ENCODE measurements around the gene CLDN19.
"Not testable (repeated sequence)": the region's sequence is repeated elsewhere in the genome, so short reads cannot be mapped to it uniquely, and the experiment has no call there.

The CLDN19 gene

DNA sequence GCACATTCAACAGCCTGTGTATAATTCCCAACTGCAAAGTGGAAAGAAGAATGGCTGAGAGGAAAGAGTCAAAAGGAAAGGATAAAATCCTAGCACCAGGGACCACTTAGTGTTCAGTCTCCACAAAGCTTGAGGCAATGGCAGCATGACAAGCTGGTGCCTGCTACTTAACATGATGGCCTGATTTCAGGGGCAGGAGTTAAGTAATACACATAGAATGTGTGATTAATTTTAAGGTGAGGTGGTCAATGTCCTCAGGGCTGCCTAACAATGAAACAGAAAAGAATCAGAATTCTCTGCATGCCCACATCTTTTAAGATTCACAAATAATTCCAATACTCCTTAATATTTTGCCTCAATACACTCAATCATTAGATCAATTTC lies 17.8 kb upstream of the CLDN19 start:
- no peaks in the 10 kb centered on the region for H3K27me3 ChIP-seq (ENCODE audit: low read depth, low read length)
- peaks cover 54 to 67% of the 10 kb centered on the region in 2 donors for H3K36me3 ChIP-seq (ENCODE audit: control insufficient read depth in 1 of 2, insufficient read depth in 2 of 2, low read length in 2 of 2)
- H3K9me3 ChIP-seq (ENCODE audit: control insufficient read depth in 1 of 2, low read length in 2 of 2): no peaks in the 10 kb centered on the region
- no peaks in the 10 kb centered on the region for H3K4me1 ChIP-seq (ENCODE audit: control insufficient read depth in 1 of 2, insufficient read depth in 2 of 2, low read length in 2 of 2)
- H3K27ac ChIP-seq (ENCODE audit: low read length): no peak overlapping the region
- H3K4me3 ChIP-seq (ENCODE audit: low read depth in 1 of 2, low read length in 2 of 2): no peak overlapping the region

- Histone ChIP-seq H3K27ac (ENCODE audit: low read length) (no peak overlapping the region), H3K9me3 (ENCODE audit: control insufficient read depth in 1 of 2, low read length in 2 of 2) (no peaks in the 10 kb centered on the region), H3K4me1 (ENCODE audit: control insufficient read depth in 1 of 2, insufficient read depth in 2 of 2, low read length in 2 of 2) (no peaks in the 10 kb centered on the region), H3K27me3 (ENCODE audit: low read depth, low read length) (no peaks in the 10 kb centered on the region), H3K36me3 (ENCODE audit: control insufficient read depth in 1 of 2, insufficient read depth in 2 of 2, low read length in 2 of 2) (peaks cover 61 to 74% of the 10 kb centered on the region in 2 donors), H3K4me3 (ENCODE audit: low read depth in 1 of 2, low read length in 2 of 2) (no peak overlapping the region)
Measured at GRCh38 chr1:42756956-42757891, 17.2 kb upstream of the CLDN19 start.

GRCh38 chr1:42753070-42753469 lies 13.0 kb upstream of the CLDN19 start:
- Histone ChIP-seq H3K36me3 (ENCODE audit: control insufficient read depth in 1 of 2, insufficient read depth in 2 of 2, low read length in 2 of 2) (peaks cover 70 to 84% of the 10 kb centered on the region in 2 donors), H3K9me3 (ENCODE audit: control insufficient read depth in 1 of 2, low read length in 2 of 2) (no peaks in the 10 kb centered on the region), H3K27ac (ENCODE audit: low read length) (no peak overlapping the region), H3K4me1 (ENCODE audit: control insufficient read depth in 1 of 2, insufficient read depth in 2 of 2, low read length in 2 of 2) (no peaks in the 10 kb centered on the region), H3K4me3 (ENCODE audit: low read depth in 1 of 2, low read length in 2 of 2) (no peak overlapping the region), H3K27me3 (ENCODE audit: low read depth, low read length) (no peaks in the 10 kb centered on the region)

GRCh38 chr1:42752284-42752683 lies 12.2 kb upstream of the CLDN19 start:
- no peak overlapping the region for H3K27ac ChIP-seq (ENCODE audit: low read length)
- no peak overlapping the region for H3K4me3 ChIP-seq (ENCODE audit: low read depth in 1 of 2, low read length in 2 of 2)
- no peaks in the 10 kb centered on the region for H3K9me3 ChIP-seq (ENCODE audit: control insufficient read depth in 1 of 2, low read length in 2 of 2)
- no peaks in the 10 kb centered on the region for H3K27me3 ChIP-seq (ENCODE audit: low read depth, low read length)
- H3K36me3 ChIP-seq (ENCODE audit: control insufficient read depth in 1 of 2, insufficient read depth in 2 of 2, low read length in 2 of 2): peaks cover 67 to 84% of the 10 kb centered on the region in 2 donors
- H3K4me1 ChIP-seq (ENCODE audit: control insufficient read depth in 1 of 2, insufficient read depth in 2 of 2, low read length in 2 of 2): no peaks in the 10 kb centered on the region

- not testable (repeated sequence) for H3K9me3 ChIP-seq (ENCODE audit: control insufficient read depth in 1 of 2, low read length in 2 of 2); H3K27me3 ChIP-seq (ENCODE audit: low read depth, low read length); H3K27ac ChIP-seq (ENCODE audit: low read length); H3K4me1 ChIP-seq (ENCODE audit: control insufficient read depth in 1 of 2, insufficient read depth in 2 of 2, low read length in 2 of 2); H3K4me3 ChIP-seq (ENCODE audit: low read depth in 1 of 2, low read length in 2 of 2)
- peaks cover 69 to 87% of the 10 kb centered on the region in 2 donors for H3K36me3 ChIP-seq (ENCODE audit: control insufficient read depth in 1 of 2, insufficient read depth in 2 of 2, low read length in 2 of 2)
Measured at GRCh38 chr1:42751511-42752070, 11.6 kb upstream of the CLDN19 start.

GRCh38 chr1:42750041-42750440 lies 10.0 kb upstream of the CLDN19 start:
- H3K27ac ChIP-seq (ENCODE audit: low read length): no peak overlapping the region
- no peaks in the 10 kb centered on the region for H3K4me1 ChIP-seq (ENCODE audit: control insufficient read depth in 1 of 2, insufficient read depth in 2 of 2, low read length in 2 of 2)

GRCh38 chr1:42748461-42749410 lies 8.7 kb upstream of the CLDN19 start:
- Histone ChIP-seq H3K4me1 (ENCODE audit: control insufficient read depth in 1 of 2, insufficient read depth in 2 of 2, low read length in 2 of 2) (no peaks in the 10 kb centered on the region), H3K27me3 (ENCODE audit: low read depth, low read length) (no peaks in the 10 kb centered on the region), H3K9me3 (ENCODE audit: control insufficient read depth in 1 of 2, low read length in 2 of 2) (no peaks in the 10 kb centered on the region), H3K36me3 (ENCODE audit: control insufficient read depth in 1 of 2, insufficient read depth in 2 of 2, low read length in 2 of 2) (peaks cover 51 to 70% of the 10 kb centered on the region in 2 donors), H3K27ac (ENCODE audit: low read length) (no peak overlapping the region), H3K4me3 (ENCODE audit: low read depth in 1 of 2, low read length in 2 of 2) (no peak overlapping the region)

More at GRCh38 chr1:42750041-42750440, 10.0 kb upstream of the CLDN19 start:
- H3K27me3 ChIP-seq (ENCODE audit: low read depth, low read length): no peaks in the 10 kb centered on the region
- H3K9me3 ChIP-seq (ENCODE audit: control insufficient read depth in 1 of 2, low read length in 2 of 2): no peaks in the 10 kb centered on the region
- no peak overlapping the region for H3K4me3 ChIP-seq (ENCODE audit: low read depth in 1 of 2, low read length in 2 of 2)
- H3K36me3 ChIP-seq (ENCODE audit: control insufficient read depth in 1 of 2, insufficient read depth in 2 of 2, low read length in 2 of 2): peaks cover 63 to 83% of the 10 kb centered on the region in 2 donors

GRCh38 chr1:42748021-42748420 lies 8.0 kb upstream of the CLDN19 start:
- peaks cover 51 to 63% of the 10 kb centered on the region in 2 donors for H3K36me3 ChIP-seq (ENCODE audit: control insufficient read depth in 1 of 2, insufficient read depth in 2 of 2, low read length in 2 of 2)

DNA sequence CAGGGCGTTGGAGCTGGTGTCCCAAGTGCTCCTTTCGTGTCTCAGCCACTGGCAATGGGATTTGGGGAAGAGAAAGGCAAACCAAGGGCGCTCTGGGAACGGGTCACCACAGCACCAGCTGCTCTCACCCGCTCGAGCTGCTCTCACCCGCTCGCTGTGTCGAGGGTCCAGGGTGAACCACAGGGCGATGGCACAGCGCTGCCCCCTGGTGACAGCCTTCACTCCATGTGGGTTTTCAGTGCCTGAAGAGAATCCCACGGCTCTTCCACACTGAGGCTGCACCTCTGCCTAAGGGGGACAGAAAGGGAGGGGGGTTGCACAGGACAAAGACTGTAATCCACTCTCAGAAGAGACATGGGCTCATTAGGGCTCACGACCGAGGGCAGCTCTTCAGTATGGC lies 7.1 kb upstream of the CLDN19 start:
- Histone ChIP-seq H3K27me3 (ENCODE audit: low read depth, low read length) (no peaks in the 10 kb centered on the region), H3K4me3 (ENCODE audit: low read depth in 1 of 2, low read length in 2 of 2) (no peak overlapping the region), H3K36me3 (ENCODE audit: control insufficient read depth in 1 of 2, insufficient read depth in 2 of 2, low read length in 2 of 2) (peaks cover 43 to 54% of the 10 kb centered on the region in 2 donors), H3K27ac (ENCODE audit: low read length) (no peak overlapping the region), H3K4me1 (ENCODE audit: control insufficient read depth in 1 of 2, insufficient read depth in 2 of 2, low read length in 2 of 2) (no peaks in the 10 kb centered on the region), H3K9me3 (ENCODE audit: control insufficient read depth in 1 of 2, low read length in 2 of 2) (no peaks in the 10 kb centered on the region)

More at GRCh38 chr1:42748021-42748420, 8.0 kb upstream of the CLDN19 start:
- H3K4me1 ChIP-seq (ENCODE audit: control insufficient read depth in 1 of 2, insufficient read depth in 2 of 2, low read length in 2 of 2): no peaks in the 10 kb centered on the region
- H3K27me3 ChIP-seq (ENCODE audit: low read depth, low read length): no peaks in the 10 kb centered on the region
- H3K4me3 ChIP-seq (ENCODE audit: low read depth in 1 of 2, low read length in 2 of 2): no peak overlapping the region
- no peak overlapping the region for H3K27ac ChIP-seq (ENCODE audit: low read length)
- no peaks in the 10 kb centered on the region for H3K9me3 ChIP-seq (ENCODE audit: control insufficient read depth in 1 of 2, low read length in 2 of 2)

- Histone ChIP-seq H3K27me3 (ENCODE audit: low read depth, low read length) (no peaks in the 10 kb centered on the region), H3K9me3 (ENCODE audit: control insufficient read depth in 1 of 2, low read length in 2 of 2) (no peaks in the 10 kb centered on the region), H3K27ac (ENCODE audit: low read length) (no peak overlapping the region), H3K36me3 (ENCODE audit: control insufficient read depth in 1 of 2, insufficient read depth in 2 of 2, low read length in 2 of 2) (peaks cover 38 to 49% of the 10 kb centered on the region in 2 donors), H3K4me1 (ENCODE audit: control insufficient read depth in 1 of 2, insufficient read depth in 2 of 2, low read length in 2 of 2) (no peaks in the 10 kb centered on the region), H3K4me3 (ENCODE audit: low read depth in 1 of 2, low read length in 2 of 2) (no peak overlapping the region)
Measured at GRCh38 chr1:42746436-42747105, 6.5 kb upstream of the CLDN19 start.
